Keratinocyte (primary cell): ENCODE results near the gene ZHX3. TPM values are rescaled to one million over a fixed set of nuclear protein-coding genes. Genes with fewer than 3 reads are reported as not detected.

Source experiments
- DNase-seq: peaks from one replicate; pipeline ENCODE4 v3.0.0-alpha.2; 2011; ENCODE audit warnings: low read depth, missing footprints, low spot score
- FAIRE-seq: peaks from 2 replicates; lab custom pipeline; 2011; peaks lifted over from hg19 to GRCh38; lab: Jason Lieb, UNC
- H2AFZ ChIP-seq: 2 replicates; pipeline ENCODE4 v1.6.0; 2012; ENCODE audit warnings: low read length, control low read depth, inconsistent platforms; ENCODE audit not compliant: control insufficient read depth
- H3K27ac ChIP-seq: 2 replicates; pipeline ENCODE4 v1.5.1; 2011; ENCODE audit warnings: low read length; ENCODE audit not compliant: control insufficient read depth, insufficient read depth
- H3K27me3 ChIP-seq: 3 replicates; pipeline ENCODE4 v1.6.0; 2011; ENCODE audit warnings: low read length; ENCODE audit not compliant: control insufficient read depth, insufficient read depth; ENCODE audit errors: extremely low read depth
- H3K36me3 ChIP-seq, 2 experiments: 2 replicates in 1 of 2; 3 replicates in 1 of 2; pipeline ENCODE4 v1.5.1; 2011; ENCODE audit warnings: low read length in 2 of 2, mild to moderate bottlenecking in 1 of 2; ENCODE audit not compliant: control insufficient read depth in 2 of 2, insufficient read depth in 2 of 2; ENCODE audit errors: extremely low read depth in 1 of 2
- H3K4me1 ChIP-seq: 3 replicates; pipeline ENCODE4 v1.5.1; 2011; ENCODE audit warnings: low read length; ENCODE audit not compliant: control insufficient read depth, insufficient read depth; ENCODE audit errors: extremely low read depth
- H3K4me2 ChIP-seq: 3 replicates; pipeline ENCODE4 v1.6.0; 2011; ENCODE audit warnings: low read depth, low read length; ENCODE audit not compliant: control insufficient read depth, insufficient read depth; ENCODE audit errors: extremely low read depth
- H3K4me3 ChIP-seq, 3 experiments: fragments of 200-600 bp in 1 of 3; sonication (generic) in 1 of 3; 2 replicates in 2 of 3; 3 replicates in 1 of 3; pipeline ENCODE4 v1.5.1; 2011 to 2016; ENCODE audit warnings: low read length in 3 of 3, mild to moderate bottlenecking in 3 of 3, control low read depth in 2 of 3, inconsistent platforms in 1 of 3, low read depth in 1 of 3, mixed read lengths in 1 of 3, mixed run types in 1 of 3, moderate library complexity in 1 of 3; ENCODE audit not compliant: control insufficient read depth in 2 of 3, insufficient read depth in 2 of 3; ENCODE audit errors: extremely low read depth in 1 of 3
- H3K79me2 ChIP-seq: 2 replicates; pipeline ENCODE4 v1.6.0; 2012; ENCODE audit warnings: low read length; ENCODE audit not compliant: control insufficient read depth, insufficient read depth
- H3K9ac ChIP-seq: 3 replicates; pipeline ENCODE4 v1.6.0; 2011; ENCODE audit warnings: low read length; ENCODE audit not compliant: control insufficient read depth, insufficient read depth; ENCODE audit errors: extremely low read depth
- H3K9me1 ChIP-seq: 3 replicates; pipeline ENCODE4 v1.6.0; 2011; ENCODE audit warnings: low read length; ENCODE audit not compliant: control insufficient read depth, insufficient read depth; ENCODE audit errors: extremely low read depth
- H3K9me3 ChIP-seq: 2 replicates; pipeline ENCODE4 v1.5.1; 2012; ENCODE audit warnings: low read depth, low read length; ENCODE audit not compliant: control insufficient read depth
- H4K20me1 ChIP-seq: 3 replicates; pipeline ENCODE4 v1.6.0; 2011; ENCODE audit warnings: low read length; ENCODE audit not compliant: control insufficient read depth, insufficient read depth; ENCODE audit errors: extremely low read depth
- EZH2 ChIP-seq: IDR thresholded peaks from one replicate; pipeline ENCODE4 v1.6.1; 2012; ENCODE audit warnings: inconsistent platforms, mild to moderate bottlenecking, low read length, moderate library complexity
- dilution Hi-C: fragments of 300-500 bp; cut with MboI; formaldehyde crosslinking; loops from one replicate; pipeline ENCODE4 v1.7.0; 2020; ENCODE audit warnings: low sequenced_read_pairs; ENCODE audit not compliant: extremely low pct_ligation_motif_present
- polyA plus RNA-seq, 5 experiments: library from polyadenylated mRNA; depleted of rRNA in 3 of 5; stranded (reverse) in 3 of 5; stranded (forward) in 1 of 5; unstranded in 1 of 5; fragments of >200 nt; gene quantifications; 1 replicate in 1 of 5; 2 replicates in 3 of 5; 3 replicates in 1 of 5; pipeline versions ENCODE4 v1.2.1 to v1.2.3, GENCODE V29; 2011 to 2012; ENCODE audit warnings: missing spikeins in 2 of 5, low read depth in 1 of 5, low replicate concordance in 1 of 5
- TF ChIP-seq, protein P1 (sequence below), 3 experiments: IDR thresholded peaks in 1 of 3; conservative IDR thresholded peaks in 1 of 3; optimal IDR thresholded peaks in 1 of 3; 2 replicates in 2 of 3; 3 replicates in 1 of 3; pipeline versions ENCODE3 to v1.5.1; 2011; ENCODE audit warnings: low read length in 3 of 3, mild to moderate bottlenecking in 3 of 3, moderate library complexity in 2 of 3, control low read depth in 1 of 3, inconsistent platforms in 1 of 3; ENCODE audit not compliant: insufficient read depth in 2 of 3; ENCODE audit errors: extremely low read depth in 1 of 3

The ZHX3 gene
- polyA plus RNA-seq, 1 donor (not counting 4 experiments of a cell fraction or from before 2014, with no cell fraction given), result 16.5 TPM

DNA sequence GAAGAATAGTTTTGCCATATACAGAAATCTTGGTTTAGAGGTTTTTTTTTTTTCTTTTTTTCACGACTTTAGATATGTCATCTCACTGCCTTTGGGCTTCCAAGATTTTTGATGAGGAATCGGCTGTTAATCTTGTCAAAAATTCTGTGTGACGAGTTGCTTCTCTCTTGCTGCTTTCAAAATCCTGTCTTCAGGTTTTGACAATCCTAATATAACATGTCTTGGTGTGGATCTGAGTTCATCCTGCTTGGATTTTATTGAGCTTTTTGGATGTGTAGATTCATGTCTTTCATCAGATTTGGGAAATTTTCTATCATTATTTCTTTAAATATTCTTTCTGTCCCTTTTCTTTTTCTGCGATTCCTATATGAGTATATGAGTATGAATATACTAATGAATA is 119.1 kb downstream of the ZHX3 start:
- Histone ChIP-seq H3K79me2 (no peaks in the 10 kb centered on the region), H2AFZ (no peak overlapping the region), H4K20me1 (no peaks in the 10 kb centered on the region), H3K4me1 (no peaks in the 10 kb centered on the region), H3K36me3 (peaks cover 0 to 3% of the 10 kb centered on the region in 2 experiments), H3K9me1 (no peaks in the 10 kb centered on the region), H3K4me2 (no peak overlapping the region), H3K9me3 (no peaks in the 10 kb centered on the region), H3K4me3 (no peak overlapping the region), H3K27me3 (no peaks in the 10 kb centered on the region), H3K9ac (no peak overlapping the region), H3K27ac (no peak overlapping the region)
- FAIRE-seq (no peak), DNase-seq (no peak)
- TF ChIP-seq EZH2, result no peak
- dilution Hi-C loops, result no loop called here

- H3K36me3 ChIP-seq, result no peaks in the 10 kb centered on the region
- no peaks in the 10 kb centered on the region for H3K79me2 ChIP-seq
- H3K4me1 ChIP-seq, result no peaks in the 10 kb centered on the region
- H3K27ac ChIP-seq, result no peak overlapping the region
- no peaks in the 10 kb centered on the region for H4K20me1 ChIP-seq
- no peaks in the 10 kb centered on the region for H3K9me1 ChIP-seq
- H3K9me3 ChIP-seq, result no peaks in the 10 kb centered on the region
- DNase-seq (no peak), FAIRE-seq (no peak)
- TF ChIP-seq EZH2, result no peak
- TF ChIP-seq, protein P1, sequence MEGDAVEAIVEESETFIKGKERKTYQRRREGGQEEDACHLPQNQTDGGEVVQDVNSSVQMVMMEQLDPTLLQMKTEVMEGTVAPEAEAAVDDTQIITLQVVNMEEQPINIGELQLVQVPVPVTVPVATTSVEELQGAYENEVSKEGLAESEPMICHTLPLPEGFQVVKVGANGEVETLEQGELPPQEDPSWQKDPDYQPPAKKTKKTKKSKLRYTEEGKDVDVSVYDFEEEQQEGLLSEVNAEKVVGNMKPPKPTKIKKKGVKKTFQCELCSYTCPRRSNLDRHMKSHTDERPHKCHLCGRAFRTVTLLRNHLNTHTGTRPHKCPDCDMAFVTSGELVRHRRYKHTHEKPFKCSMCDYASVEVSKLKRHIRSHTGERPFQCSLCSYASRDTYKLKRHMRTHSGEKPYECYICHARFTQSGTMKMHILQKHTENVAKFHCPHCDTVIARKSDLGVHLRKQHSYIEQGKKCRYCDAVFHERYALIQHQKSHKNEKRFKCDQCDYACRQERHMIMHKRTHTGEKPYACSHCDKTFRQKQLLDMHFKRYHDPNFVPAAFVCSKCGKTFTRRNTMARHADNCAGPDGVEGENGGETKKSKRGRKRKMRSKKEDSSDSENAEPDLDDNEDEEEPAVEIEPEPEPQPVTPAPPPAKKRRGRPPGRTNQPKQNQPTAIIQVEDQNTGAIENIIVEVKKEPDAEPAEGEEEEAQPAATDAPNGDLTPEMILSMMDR (optimal IDR thresholded peaks at IDR 0.05 in 1 of 3, IDR thresholded peaks at IDR 0.05 in 1 of 3, conservative IDR thresholded peaks at IDR 0.05 in 1 of 3; ENCODE audit: extremely low read depth in 1 of 3, insufficient read depth in 2 of 3, low read length in 3 of 3), result no peak
- no peak overlapping the region for H2AFZ ChIP-seq
- dilution Hi-C loops, result no loop called here
- no peak overlapping the region for H3K4me3 ChIP-seq
- H3K4me2 ChIP-seq, result no peak overlapping the region
- no peaks in the 10 kb centered on the region for H3K27me3 ChIP-seq
- H3K9ac ChIP-seq, result no peak overlapping the region
These were observed 120.8 kb downstream of the ZHX3 start for GRCh38 chr20:41196653-41197225.

DNA sequence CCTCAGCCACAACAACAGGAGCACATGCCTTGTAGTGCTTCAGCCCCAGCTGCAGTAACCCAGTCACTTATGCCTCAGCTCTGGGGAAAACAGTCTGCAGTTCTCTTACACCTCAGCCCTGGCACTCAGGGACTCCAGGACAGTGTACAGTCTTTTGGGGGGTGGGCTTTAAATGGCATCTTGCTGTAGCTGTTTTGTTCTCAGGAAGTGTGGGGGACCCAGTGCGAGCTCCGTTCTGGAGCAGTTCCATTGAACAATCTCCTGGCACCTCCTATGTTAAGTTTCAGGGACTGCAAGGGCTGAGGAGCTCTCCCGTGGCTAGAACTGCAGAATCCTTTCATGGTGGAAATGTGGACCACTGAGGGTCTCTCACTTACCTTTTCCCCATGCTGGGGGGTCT is 125.0 kb downstream of the ZHX3 start:
- Histone ChIP-seq H3K27me3 (no peaks in the 10 kb centered on the region), H4K20me1 (no peaks in the 10 kb centered on the region), H3K9me1 (no peaks in the 10 kb centered on the region), H3K4me1 (no peaks in the 10 kb centered on the region), H3K9me3 (no peaks in the 10 kb centered on the region), H3K4me2 (no peak overlapping the region), H2AFZ (no peak overlapping the region), H3K36me3 (no peaks in the 10 kb centered on the region), H3K79me2 (no peaks in the 10 kb centered on the region), H3K27ac (no peak overlapping the region), H3K4me3 (no peak overlapping the region), H3K9ac (no peak overlapping the region)
- FAIRE-seq (no peak), DNase-seq (no peak)
- dilution Hi-C loops, result no loop called here
- TF ChIP-seq, protein P1 (optimal IDR thresholded peaks at IDR 0.05 in 1 of 3, IDR thresholded peaks at IDR 0.05 in 1 of 3, conservative IDR thresholded peaks at IDR 0.05 in 1 of 3; ENCODE audit: extremely low read depth in 1 of 3, insufficient read depth in 2 of 3, low read length in 3 of 3), result no peak
- no peak for TF ChIP-seq EZH2
